ENCODE results near the gene P2RY13. TPM values are rescaled to one million over a fixed set of nuclear protein-coding genes. Genes with fewer than 3 reads are reported as not detected.

P2RY13 gene
- total RNA-seq, 1 donor from 2014 or later, result not detected

- no peak overlapping the region for H3K4me3 ChIP-seq (ENCODE audit: low read depth, low read length)
- TF ChIP-seq, protein P1, sequence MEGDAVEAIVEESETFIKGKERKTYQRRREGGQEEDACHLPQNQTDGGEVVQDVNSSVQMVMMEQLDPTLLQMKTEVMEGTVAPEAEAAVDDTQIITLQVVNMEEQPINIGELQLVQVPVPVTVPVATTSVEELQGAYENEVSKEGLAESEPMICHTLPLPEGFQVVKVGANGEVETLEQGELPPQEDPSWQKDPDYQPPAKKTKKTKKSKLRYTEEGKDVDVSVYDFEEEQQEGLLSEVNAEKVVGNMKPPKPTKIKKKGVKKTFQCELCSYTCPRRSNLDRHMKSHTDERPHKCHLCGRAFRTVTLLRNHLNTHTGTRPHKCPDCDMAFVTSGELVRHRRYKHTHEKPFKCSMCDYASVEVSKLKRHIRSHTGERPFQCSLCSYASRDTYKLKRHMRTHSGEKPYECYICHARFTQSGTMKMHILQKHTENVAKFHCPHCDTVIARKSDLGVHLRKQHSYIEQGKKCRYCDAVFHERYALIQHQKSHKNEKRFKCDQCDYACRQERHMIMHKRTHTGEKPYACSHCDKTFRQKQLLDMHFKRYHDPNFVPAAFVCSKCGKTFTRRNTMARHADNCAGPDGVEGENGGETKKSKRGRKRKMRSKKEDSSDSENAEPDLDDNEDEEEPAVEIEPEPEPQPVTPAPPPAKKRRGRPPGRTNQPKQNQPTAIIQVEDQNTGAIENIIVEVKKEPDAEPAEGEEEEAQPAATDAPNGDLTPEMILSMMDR (conservative IDR thresholded peaks at IDR 0.05; ENCODE audit: low read depth, low read length), result no peak
- DNase-seq (ENCODE audit: low read depth), result no peak
Observed at GRCh38 chr3:151276687-151277042, 52.7 kb downstream of the P2RY13 start.

Other genes starting within 250 kb of the P2RY13 start
- 0.12 and 0.80 TPM in 2 replicates for gene MED12L, start 243.9 kb downstream of the P2RY13 start, total RNA-seq
- not detected in 2 replicates for gene GPR171, start 126.3 kb downstream of the P2RY13 start, total RNA-seq
- not detected in 2 replicates for gene P2RY14, start 51.0 kb downstream of the P2RY13 start, total RNA-seq
- gene GPR87, start 12.7 kb downstream of the P2RY13 start, total RNA-seq, result 5.0 and 12.0 TPM in 2 replicates
- gene P2RY12, start 55.2 kb upstream of the P2RY13 start, total RNA-seq, result not detected in 2 replicates
- gene IGSF10, start 131.5 kb upstream of the P2RY13 start, total RNA-seq, result under 0.01 and 0.07 TPM in 2 replicates